Measurements from ENCODE around the gene FAM120C.
A peak's percentile ranks its signal among the peaks of the same experiment; 100 is the strongest.

FAM120C gene

DNA sequence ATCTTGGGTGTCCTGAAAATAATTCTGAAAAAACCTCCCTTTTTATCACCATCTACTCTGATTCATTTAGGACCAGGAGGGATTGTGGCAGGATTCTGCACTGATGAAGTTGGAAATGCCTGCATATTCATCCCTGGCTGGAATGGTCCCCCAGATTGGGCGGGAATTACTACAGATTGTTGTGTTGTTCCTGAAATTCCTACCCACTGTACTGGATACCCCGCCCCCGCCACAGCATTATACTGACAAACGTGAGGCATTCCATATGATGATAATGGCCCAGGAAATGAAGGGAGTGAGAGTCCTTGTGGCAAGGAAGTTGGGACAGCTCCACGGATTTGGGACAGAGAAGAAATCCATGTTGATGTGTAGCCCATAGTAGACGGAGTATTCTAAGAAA is 15.2 kb upstream of the FAM120C start:
- H3K36me3 Mint-ChIP-seq (ENCODE audit: low read depth), result peaks cover 5% of the 10 kb centered on the region
- no peaks in the 10 kb centered on the region for H3K27me3 Mint-ChIP-seq (ENCODE audit: low read depth, poor library complexity)
- peaks cover 11% of the 10 kb centered on the region for H3K9me3 Mint-ChIP-seq
- no peak overlapping the region for H3K4me3 Mint-ChIP-seq
- no peaks in the 10 kb centered on the region for H3K4me1 Mint-ChIP-seq
- TF ChIP-seq, protein P1, sequence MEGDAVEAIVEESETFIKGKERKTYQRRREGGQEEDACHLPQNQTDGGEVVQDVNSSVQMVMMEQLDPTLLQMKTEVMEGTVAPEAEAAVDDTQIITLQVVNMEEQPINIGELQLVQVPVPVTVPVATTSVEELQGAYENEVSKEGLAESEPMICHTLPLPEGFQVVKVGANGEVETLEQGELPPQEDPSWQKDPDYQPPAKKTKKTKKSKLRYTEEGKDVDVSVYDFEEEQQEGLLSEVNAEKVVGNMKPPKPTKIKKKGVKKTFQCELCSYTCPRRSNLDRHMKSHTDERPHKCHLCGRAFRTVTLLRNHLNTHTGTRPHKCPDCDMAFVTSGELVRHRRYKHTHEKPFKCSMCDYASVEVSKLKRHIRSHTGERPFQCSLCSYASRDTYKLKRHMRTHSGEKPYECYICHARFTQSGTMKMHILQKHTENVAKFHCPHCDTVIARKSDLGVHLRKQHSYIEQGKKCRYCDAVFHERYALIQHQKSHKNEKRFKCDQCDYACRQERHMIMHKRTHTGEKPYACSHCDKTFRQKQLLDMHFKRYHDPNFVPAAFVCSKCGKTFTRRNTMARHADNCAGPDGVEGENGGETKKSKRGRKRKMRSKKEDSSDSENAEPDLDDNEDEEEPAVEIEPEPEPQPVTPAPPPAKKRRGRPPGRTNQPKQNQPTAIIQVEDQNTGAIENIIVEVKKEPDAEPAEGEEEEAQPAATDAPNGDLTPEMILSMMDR (IDR thresholded peaks at IDR 0.05), result no peak
- DNase-seq, result no peak
- H3K27ac Mint-ChIP-seq, result no peak overlapping the region

GRCh38 chrX:54194982-54195588 is 12.0 kb upstream of the FAM120C start:
- TF ChIP-seq, protein P1 (IDR thresholded peaks at IDR 0.05), result no peak
- peaks cover 24% of the 10 kb centered on the region for H3K9me3 Mint-ChIP-seq
- no peak overlapping the region for H3K4me3 Mint-ChIP-seq
- H3K27me3 Mint-ChIP-seq (ENCODE audit: low read depth, poor library complexity), result no peaks in the 10 kb centered on the region
- no peak for DNase-seq
- no peak overlapping the region for H3K27ac Mint-ChIP-seq
- H3K36me3 Mint-ChIP-seq (ENCODE audit: low read depth), result peaks cover 4% of the 10 kb centered on the region
- H3K4me1 Mint-ChIP-seq, result no peaks in the 10 kb centered on the region

DNA sequence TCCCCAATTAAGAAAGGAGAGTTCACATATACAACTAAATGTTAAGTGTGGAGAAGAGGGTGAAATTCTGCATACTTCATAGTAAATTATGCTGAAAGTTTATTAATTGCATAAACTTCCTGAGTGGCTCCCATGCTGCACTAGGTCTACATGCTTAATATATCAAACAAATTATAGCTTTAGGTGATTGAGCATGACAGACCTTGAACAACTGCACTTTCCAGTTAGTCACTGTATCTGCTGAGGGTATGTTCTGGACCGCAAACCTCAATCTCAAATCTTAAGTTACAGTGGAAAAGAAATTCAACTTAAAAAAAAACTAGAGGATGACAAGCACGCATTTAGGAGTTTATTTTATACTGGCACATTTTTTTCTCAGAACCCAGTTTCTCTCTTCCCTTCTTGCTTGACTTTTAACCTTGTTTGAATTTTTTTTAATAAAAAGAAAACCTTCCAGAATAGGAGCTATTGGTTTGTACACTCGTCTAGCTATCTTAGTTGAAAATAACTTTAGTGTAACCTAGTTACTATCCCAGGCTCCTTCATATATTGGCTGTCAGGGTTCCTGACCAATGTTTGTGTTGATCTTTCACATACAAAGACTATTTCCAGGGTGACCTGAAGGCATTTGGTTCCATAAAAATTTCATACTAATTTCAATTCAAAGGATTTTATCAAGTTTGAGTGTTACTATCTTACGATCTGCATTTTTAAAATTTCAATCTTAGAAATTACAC is 10.2 kb upstream of the FAM120C start:
- Mint-ChIP-seq H3K4me1 (no peaks in the 10 kb centered on the region), H3K9me3 (peaks cover 22% of the 10 kb centered on the region), H3K27ac (no peak overlapping the region), H3K4me3 (no peak overlapping the region), H3K36me3 (ENCODE audit: low read depth) (no peaks in the 10 kb centered on the region), H3K27me3 (ENCODE audit: low read depth, poor library complexity) (no peaks in the 10 kb centered on the region)
- no peak for DNase-seq
- TF ChIP-seq, protein P1 (IDR thresholded peaks at IDR 0.05), result no peak

DNA sequence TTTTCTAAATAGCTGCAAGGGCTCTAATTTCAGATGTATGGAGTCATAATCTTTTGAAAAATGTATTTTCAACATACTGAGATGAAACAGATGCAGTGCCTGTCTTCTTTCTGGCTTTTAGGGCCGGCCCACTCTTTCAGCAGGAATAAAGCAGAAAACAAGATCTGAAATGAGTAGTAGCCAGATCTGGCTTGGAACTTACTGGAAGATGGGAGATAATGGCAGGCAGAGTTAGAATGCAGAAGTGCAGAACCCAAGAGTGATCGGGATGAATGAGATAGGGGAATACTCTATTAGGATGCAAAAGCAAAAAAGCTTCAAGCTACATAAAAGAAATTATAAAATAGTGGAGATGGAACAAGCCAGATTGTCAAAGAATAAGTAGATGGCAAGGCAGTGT is 1.4 kb upstream of the FAM120C start:
- TF ChIP-seq, protein P1 (IDR thresholded peaks at IDR 0.05), result no peak
- Mint-ChIP-seq H3K27me3 (ENCODE audit: low read depth, poor library complexity) (no peaks in the 10 kb centered on the region), H3K4me1 (peaks cover 31% of the 10 kb centered on the region), H3K9me3 (peaks cover 32% of the 10 kb centered on the region), H3K4me3 (no peak overlapping the region), H3K27ac (no peak overlapping the region), H3K36me3 (ENCODE audit: low read depth) (no peaks in the 10 kb centered on the region)
- no peak for DNase-seq

- H3K27me3 Mint-ChIP-seq (ENCODE audit: low read depth, poor library complexity), result no peaks in the 10 kb centered on the region
- TF ChIP-seq, protein P1 (IDR thresholded peaks at IDR 0.05), result no peak
- H3K4me1 Mint-ChIP-seq, result peaks cover 37% of the 10 kb centered on the region
- no peak overlapping the region for H3K27ac Mint-ChIP-seq
- H3K36me3 Mint-ChIP-seq (ENCODE audit: low read depth), result peaks cover 8% of the 10 kb centered on the region
- peak overlapping the region; percentile 82 for H3K4me3 Mint-ChIP-seq
- peaks cover 31% of the 10 kb centered on the region for H3K9me3 Mint-ChIP-seq
- DNase-seq, result no peak
Observed at GRCh38 chrX:54182194-54182863, 725 bp downstream of the FAM120C start.

All from nephron progenitor cell (in vitro differentiated cells).